ENCODE data around the gene CSK. TPM values are rescaled to one million over a fixed set of nuclear protein-coding genes. Genes with fewer than 3 reads are reported as not detected.

Gene CSK
- total RNA-seq, 1 experiment from 2014 or later, result 82.6 TPM

DNA sequence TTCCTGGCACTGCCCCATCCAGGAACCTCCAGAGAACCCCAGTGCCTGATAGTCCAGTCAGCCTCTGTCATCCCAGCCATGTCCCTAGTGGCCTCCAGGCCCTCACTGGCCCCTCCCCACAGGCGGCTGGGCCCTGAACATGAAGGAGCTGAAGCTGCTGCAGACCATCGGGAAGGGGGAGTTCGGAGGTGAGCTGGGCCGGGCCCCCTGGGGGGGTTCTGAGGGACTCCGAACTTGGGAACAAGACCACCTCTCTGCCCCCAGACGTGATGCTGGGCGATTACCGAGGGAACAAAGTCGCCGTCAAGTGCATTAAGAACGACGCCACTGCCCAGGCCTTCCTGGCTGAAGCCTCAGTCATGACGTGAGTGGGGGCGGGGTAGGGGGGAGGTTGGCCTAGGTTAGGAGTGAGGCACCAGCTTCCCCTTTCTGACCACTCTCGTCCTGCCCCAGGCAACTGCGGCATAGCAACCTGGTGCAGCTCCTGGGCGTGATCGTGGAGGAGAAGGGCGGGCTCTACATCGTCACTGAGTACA, 18.7 kb downstream of the CSK start:
- peaks cover 36% of the 10 kb centered on the region for H3K36me3 Mint-ChIP-seq (ENCODE audit: insufficient read depth, unreplicated experiment)
- H3K9me3 Mint-ChIP-seq (ENCODE audit: low read depth, unreplicated experiment), result no peaks in the 10 kb centered on the region
- H3K27me3 Mint-ChIP-seq (ENCODE audit: unreplicated experiment), result no peaks in the 10 kb centered on the region
- no peak overlapping the region for H3K4me3 Mint-ChIP-seq (ENCODE audit: low read depth, unreplicated experiment)
- intact Hi-C loops (cut with micrococcal nuclease; ENCODE audit: unreplicated experiment), result loop anchor here (1.0 kb wide), 1 partner anchor 31 kb away; no protein-coding TSS in a partner anchor
- H3K4me1 Mint-ChIP-seq (ENCODE audit: low read depth, unreplicated experiment), result no peaks in the 10 kb centered on the region
- DNase-seq, result no peak
- TF ChIP-seq, protein P1, sequence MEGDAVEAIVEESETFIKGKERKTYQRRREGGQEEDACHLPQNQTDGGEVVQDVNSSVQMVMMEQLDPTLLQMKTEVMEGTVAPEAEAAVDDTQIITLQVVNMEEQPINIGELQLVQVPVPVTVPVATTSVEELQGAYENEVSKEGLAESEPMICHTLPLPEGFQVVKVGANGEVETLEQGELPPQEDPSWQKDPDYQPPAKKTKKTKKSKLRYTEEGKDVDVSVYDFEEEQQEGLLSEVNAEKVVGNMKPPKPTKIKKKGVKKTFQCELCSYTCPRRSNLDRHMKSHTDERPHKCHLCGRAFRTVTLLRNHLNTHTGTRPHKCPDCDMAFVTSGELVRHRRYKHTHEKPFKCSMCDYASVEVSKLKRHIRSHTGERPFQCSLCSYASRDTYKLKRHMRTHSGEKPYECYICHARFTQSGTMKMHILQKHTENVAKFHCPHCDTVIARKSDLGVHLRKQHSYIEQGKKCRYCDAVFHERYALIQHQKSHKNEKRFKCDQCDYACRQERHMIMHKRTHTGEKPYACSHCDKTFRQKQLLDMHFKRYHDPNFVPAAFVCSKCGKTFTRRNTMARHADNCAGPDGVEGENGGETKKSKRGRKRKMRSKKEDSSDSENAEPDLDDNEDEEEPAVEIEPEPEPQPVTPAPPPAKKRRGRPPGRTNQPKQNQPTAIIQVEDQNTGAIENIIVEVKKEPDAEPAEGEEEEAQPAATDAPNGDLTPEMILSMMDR (IDR thresholded peaks at IDR 0.05; ENCODE audit: unreplicated experiment), result no peak
- CTCF ChIA-PET, result interaction anchor here (0.9 to 2.4 kb wide), 5 partner anchors 11 to 150 kb away, joined by 3 to 19 read pairs (median 3); partner anchors contain the start of gene CSK
- BruUV-seq (replicated peaks), result no TSS peak
- no peak overlapping the region for H3K27ac Mint-ChIP-seq (ENCODE audit: unreplicated experiment)

DNA sequence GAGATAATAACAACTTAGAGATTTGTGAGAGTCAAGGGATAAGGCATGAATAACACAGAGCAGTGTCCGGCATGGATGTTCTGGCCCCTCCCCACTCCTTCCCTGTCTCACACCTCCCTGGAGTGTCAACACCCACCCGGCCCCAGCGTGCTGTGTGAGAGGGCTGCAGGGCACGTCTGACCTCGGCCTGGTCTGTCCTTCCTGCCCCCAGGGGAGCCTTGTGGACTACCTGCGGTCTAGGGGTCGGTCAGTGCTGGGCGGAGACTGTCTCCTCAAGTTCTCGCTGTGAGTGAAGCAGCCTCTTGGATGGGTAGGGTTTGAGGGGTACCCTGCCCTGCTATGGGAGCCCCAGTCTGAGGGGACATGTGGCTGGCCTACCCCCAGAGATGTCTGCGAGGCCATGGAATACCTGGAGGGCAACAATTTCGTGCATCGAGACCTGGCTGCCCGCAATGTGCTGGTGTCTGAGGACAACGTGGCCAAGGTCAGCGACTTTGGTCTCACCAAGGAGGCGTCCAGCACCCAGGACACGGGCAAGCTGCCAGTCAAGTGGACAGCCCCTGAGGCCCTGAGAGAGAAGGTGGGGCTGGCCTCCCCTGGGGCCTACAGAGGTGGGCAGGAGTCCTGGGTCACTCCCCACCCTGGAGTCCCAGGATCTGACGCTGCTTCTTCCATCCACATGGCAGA, 19.6 kb downstream of the CSK start:
- CTCF ChIA-PET, result interaction anchor here (1.1 to 2.4 kb wide), 3 partner anchors 20 to 100 kb away, joined by 3 to 19 read pairs (median 5); partner anchors contain the start of gene CSK
- H3K9me3 Mint-ChIP-seq (ENCODE audit: low read depth, unreplicated experiment), result no peaks in the 10 kb centered on the region
- no peak for DNase-seq
- BruUV-seq (replicated peaks), result no TSS peak
- no peak overlapping the region for H3K4me3 Mint-ChIP-seq (ENCODE audit: low read depth, unreplicated experiment)
- H3K4me1 Mint-ChIP-seq (ENCODE audit: low read depth, unreplicated experiment), result no peaks in the 10 kb centered on the region
- TF ChIP-seq, protein P1 (IDR thresholded peaks at IDR 0.05; ENCODE audit: unreplicated experiment), result no peak
- no peak overlapping the region for H3K27ac Mint-ChIP-seq (ENCODE audit: unreplicated experiment)
- intact Hi-C loops (cut with micrococcal nuclease; ENCODE audit: unreplicated experiment), result no loop called here
- H3K27me3 Mint-ChIP-seq (ENCODE audit: unreplicated experiment), result peaks cover 3% of the 10 kb centered on the region
- H3K36me3 Mint-ChIP-seq (ENCODE audit: insufficient read depth, unreplicated experiment), result peaks cover 31% of the 10 kb centered on the region

DNA sequence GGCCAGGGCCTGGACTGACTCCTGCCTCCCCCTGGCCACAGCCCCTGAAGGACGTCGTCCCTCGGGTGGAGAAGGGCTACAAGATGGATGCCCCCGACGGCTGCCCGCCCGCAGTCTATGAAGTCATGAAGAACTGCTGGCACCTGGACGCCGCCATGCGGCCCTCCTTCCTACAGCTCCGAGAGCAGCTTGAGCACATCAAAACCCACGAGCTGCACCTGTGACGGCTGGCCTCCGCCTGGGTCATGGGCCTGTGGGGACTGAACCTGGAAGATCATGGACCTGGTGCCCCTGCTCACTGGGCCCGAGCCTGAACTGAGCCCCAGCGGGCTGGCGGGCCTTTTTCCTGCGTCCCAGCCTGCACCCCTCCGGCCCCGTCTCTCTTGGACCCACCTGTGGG, 20.4 kb downstream of the CSK start:
- TF ChIP-seq, protein P1 (IDR thresholded peaks at IDR 0.05; ENCODE audit: unreplicated experiment), result no peak
- DNase-seq, result no peak
- intact Hi-C loops (cut with micrococcal nuclease; ENCODE audit: unreplicated experiment), result no loop called here
- no peak overlapping the region for H3K4me3 Mint-ChIP-seq (ENCODE audit: low read depth, unreplicated experiment)
- H3K27me3 Mint-ChIP-seq (ENCODE audit: unreplicated experiment), result peaks cover 11% of the 10 kb centered on the region
- peaks cover 31% of the 10 kb centered on the region for H3K36me3 Mint-ChIP-seq (ENCODE audit: insufficient read depth, unreplicated experiment)
- CTCF ChIA-PET, result no interaction called here
- no peak overlapping the region for H3K27ac Mint-ChIP-seq (ENCODE audit: unreplicated experiment)
- no peaks in the 10 kb centered on the region for H3K4me1 Mint-ChIP-seq (ENCODE audit: low read depth, unreplicated experiment)
- no peaks in the 10 kb centered on the region for H3K9me3 Mint-ChIP-seq (ENCODE audit: low read depth, unreplicated experiment)
- no TSS peak for BruUV-seq (replicated peaks)

DNA sequence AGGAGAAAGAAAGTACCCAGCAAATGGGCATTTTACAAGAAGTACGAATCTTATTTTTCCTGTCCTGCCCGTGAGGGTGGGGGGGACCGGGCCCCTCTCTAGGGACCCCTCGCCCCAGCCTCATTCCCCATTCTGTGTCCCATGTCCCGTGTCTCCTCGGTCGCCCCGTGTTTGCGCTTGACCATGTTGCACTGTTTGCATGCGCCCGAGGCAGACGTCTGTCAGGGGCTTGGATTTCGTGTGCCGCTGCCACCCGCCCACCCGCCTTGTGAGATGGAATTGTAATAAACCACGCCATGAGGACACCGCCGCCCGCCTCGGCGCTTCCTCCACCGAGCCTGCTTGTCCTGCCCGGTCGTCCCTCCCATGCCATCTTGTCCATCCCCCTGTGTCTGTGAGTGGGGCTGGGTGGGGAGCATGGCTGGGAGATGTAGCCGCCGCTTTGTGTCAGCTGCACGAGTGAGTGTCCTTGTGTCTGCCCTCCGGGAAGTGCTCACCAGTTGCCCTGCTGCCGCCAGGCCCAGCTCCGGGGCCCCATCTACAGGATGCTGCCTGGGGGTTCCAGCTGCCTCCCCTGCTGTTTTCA, 21.1 kb downstream of the CSK start:
- peaks cover 31% of the 10 kb centered on the region for H3K36me3 Mint-ChIP-seq (ENCODE audit: insufficient read depth, unreplicated experiment)
- TF ChIP-seq, protein P1 (IDR thresholded peaks at IDR 0.05; ENCODE audit: unreplicated experiment), result no peak
- H3K4me3 Mint-ChIP-seq (ENCODE audit: low read depth, unreplicated experiment), result no peak overlapping the region
- CTCF ChIA-PET, result no interaction called here
- no peak overlapping the region for H3K27ac Mint-ChIP-seq (ENCODE audit: unreplicated experiment)
- H3K9me3 Mint-ChIP-seq (ENCODE audit: low read depth, unreplicated experiment), result no peaks in the 10 kb centered on the region
- intact Hi-C loops (cut with micrococcal nuclease; ENCODE audit: unreplicated experiment), result no loop called here
- no peak for DNase-seq
- H3K27me3 Mint-ChIP-seq (ENCODE audit: unreplicated experiment), result peaks cover 13% of the 10 kb centered on the region
- TSS peak; percentile 55 for BruUV-seq (replicated peaks)
- no peaks in the 10 kb centered on the region for H3K4me1 Mint-ChIP-seq (ENCODE audit: low read depth, unreplicated experiment)

Data from Calu3 (cell line).